Muscle layer of duodenum (tissue), 2 donors: ENCODE results near the gene PCDHB15.
"Not testable (repeated sequence)": the region's sequence is repeated elsewhere in the genome, so short reads cannot be mapped to it uniquely, and the experiment has no call there.

ENCODE experiments used
- H3K27ac ChIP-seq: one replicate; pipeline ENCODE4 v1.7.0; 2013; ENCODE audit warnings: mild to moderate bottlenecking, low read length
- H3K27me3 ChIP-seq: one replicate; pipeline ENCODE4 v1.7.0; 2013; ENCODE audit warnings: low read depth, mild to moderate bottlenecking, control low read depth, low read length
- H3K36me3 ChIP-seq, 2 donors: one replicate each; pipeline ENCODE4 v1.7.0; 2013; ENCODE audit warnings: low read length in 2 of 2, control low read depth in 1 of 2, mild to moderate bottlenecking in 1 of 2; ENCODE audit not compliant: insufficient read depth in 2 of 2, control insufficient read depth in 1 of 2
- H3K4me1 ChIP-seq, 2 donors: one replicate each; pipeline ENCODE4 v1.7.0; 2013; ENCODE audit warnings: low read length in 2 of 2, mild to moderate bottlenecking in 2 of 2, control low read depth in 1 of 2, moderate library complexity in 1 of 2; ENCODE audit not compliant: insufficient read depth in 2 of 2, control insufficient read depth in 1 of 2
- H3K4me3 ChIP-seq, 2 donors: one replicate each; pipeline ENCODE4 v1.7.0; 2013; ENCODE audit warnings: low read length in 2 of 2, low read depth in 1 of 2, mild to moderate bottlenecking in 1 of 2
- H3K9me3 ChIP-seq, 2 donors: one replicate each; pipeline ENCODE4 v1.7.0; 2013; ENCODE audit warnings: low read length in 2 of 2, control low read depth in 1 of 2, mild to moderate bottlenecking in 1 of 2; ENCODE audit not compliant: control insufficient read depth in 1 of 2
- donor health status: healthy.

PCDHB15 gene

DNA sequence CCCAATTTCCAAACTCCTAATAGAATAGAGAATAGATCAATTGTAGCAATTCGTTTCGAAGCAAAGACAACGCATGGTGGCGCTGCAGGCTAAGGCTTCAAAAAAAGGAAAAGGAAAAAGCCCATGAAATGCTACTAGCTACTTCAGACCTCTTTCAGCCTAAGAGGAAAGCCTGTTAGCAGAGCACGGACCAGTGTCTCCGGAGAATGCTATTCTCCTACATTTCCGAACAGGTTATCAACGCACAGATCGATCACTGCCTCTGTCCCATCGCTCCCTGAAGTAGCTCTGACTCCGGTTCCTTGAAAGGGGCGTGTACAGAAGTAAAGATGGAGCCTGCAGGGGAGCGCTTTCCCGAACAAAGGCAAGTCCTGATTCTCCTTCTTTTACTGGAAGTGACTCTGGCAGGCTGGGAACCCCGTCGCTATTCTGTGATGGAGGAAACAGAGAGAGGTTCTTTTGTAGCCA is at the start of gene PCDHB15:
Gene PCDHB15 (plus strand): TSS at position 146 of the 468 bp plus-strand sequence. CDS start 184 bp downstream, at position 330.
- peaks cover 0 to 27% of the 10 kb centered on the region in 2 donors for H3K36me3 ChIP-seq
- H3K4me3 ChIP-seq: peak within 1 kb of the TSS; percentile 31 to 69
- no peaks in the 10 kb centered on the region for H3K27me3 ChIP-seq
- H3K4me1 ChIP-seq: no peaks in the 10 kb centered on the region
- H3K27ac ChIP-seq: no peak within 1 kb of the TSS
- peaks cover 59 to 93% of the 10 kb centered on the region in 2 donors for H3K9me3 ChIP-seq

DNA sequence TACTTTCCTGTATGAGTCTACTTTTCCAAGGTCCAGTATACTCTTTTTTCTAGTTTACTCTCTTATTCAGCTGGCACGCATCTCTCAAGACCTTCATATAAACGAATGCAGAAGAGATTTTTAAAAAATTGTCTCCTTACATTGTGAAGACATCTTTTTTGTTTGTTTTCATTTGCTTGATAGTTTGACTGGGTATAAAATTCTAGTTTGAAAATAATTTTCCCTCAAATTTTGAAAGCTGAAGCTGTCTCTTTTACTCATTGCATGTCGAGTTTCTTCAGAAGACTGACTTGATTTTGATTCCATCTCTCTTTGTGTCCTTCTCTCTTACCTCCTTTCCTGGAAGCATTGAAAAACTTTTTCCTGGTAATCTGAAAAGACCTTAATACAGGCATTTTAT is 48.8 kb upstream of the PCDHB15 start:
- no peaks in the 10 kb centered on the region for H3K4me1 ChIP-seq
- no peaks in the 10 kb centered on the region for H3K36me3 ChIP-seq
- H3K4me3 ChIP-seq: peak overlapping the region in 1 of 2 donors; percentile 29
- H3K9me3 ChIP-seq: peaks cover 37 to 67% of the 10 kb centered on the region in 2 donors
- no peaks in the 10 kb centered on the region for H3K27me3 ChIP-seq
- H3K27ac ChIP-seq: no peak overlapping the region

DNA sequence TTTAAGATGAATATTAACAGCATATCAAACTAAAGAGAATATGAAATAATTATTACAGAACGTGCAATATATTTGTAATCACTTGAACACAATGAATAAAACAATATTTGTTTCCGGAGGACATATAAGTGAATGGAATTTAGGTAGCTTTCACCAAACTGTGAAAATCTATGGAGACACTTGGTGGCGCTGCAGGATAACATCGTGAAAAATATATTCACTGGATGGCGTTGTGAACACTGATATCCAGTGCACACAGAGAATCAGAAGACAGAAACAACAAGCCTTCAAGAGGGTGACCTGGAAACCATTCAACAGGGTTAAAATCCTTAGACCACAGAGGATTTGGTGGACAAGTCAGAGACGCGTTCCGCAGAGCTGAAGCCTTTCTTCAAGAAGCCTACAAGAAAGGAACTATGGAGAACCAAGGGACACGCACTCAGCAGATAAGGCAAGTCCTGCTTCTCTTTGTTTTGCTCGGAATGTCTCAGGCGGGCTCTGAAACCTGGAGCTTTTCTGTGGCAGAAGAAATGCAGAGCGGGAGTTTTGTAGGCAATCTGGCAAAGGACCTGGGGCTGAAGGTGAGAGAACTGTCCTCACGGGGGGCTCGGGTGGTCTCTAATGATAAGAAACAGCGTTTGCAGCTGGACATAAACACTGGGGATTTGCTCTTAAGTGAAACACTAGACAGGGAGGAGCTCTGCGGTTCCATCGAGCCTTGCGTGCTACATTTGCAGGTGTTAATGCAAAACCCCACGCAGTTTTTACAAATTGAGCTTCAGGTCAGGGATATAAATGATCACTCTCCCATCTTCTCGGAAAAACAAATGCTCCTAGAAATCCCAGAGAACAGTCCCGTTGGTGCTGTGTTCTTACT is 45.6 kb upstream of the PCDHB15 start, which contains the start of gene PCDHB11:
Gene PCDHB11 (plus strand): TSS at position 269 of the 877 bp plus-strand sequence. CDS start 148 bp downstream, at position 417.
- Histone ChIP-seq H3K4me3 (peak within 1 kb of the TSS; percentile 18 to 54), H3K36me3 (no peaks in the 10 kb centered on the region), H3K9me3 (peaks cover 28 to 57% of the 10 kb centered on the region in 2 donors), H3K4me1 (no peaks in the 10 kb centered on the region), H3K27ac (no peak within 1 kb of the TSS), H3K27me3 (no peaks in the 10 kb centered on the region)

DNA sequence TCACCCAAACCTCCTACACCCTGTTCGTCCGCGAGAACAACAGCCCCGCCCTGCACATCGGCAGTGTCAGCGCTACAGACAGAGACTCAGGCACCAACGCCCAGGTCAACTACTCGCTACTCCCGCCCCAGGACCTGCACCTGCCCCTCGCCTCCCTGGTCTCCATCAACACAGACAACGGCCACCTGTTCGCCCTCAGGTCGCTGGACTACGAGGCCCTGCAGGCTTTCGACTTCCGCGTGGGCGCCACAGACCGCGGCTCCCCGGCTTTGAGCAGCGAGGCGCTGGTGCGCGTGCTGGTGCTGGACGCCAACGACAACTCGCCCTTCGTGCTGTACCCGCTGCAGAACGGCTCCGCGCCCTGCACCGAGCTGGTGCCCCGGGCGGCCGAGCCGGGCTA is 44.1 kb upstream of the PCDHB15 start:
- Histone ChIP-seq H3K9me3 (peaks cover 25 to 60% of the 10 kb centered on the region in 2 donors), H3K4me3 (peak overlapping the region in 1 of 2 donors; percentile 54)
- not testable (repeated sequence) for H3K27me3 ChIP-seq, H3K4me1 ChIP-seq, H3K36me3 ChIP-seq, H3K27ac ChIP-seq

DNA sequence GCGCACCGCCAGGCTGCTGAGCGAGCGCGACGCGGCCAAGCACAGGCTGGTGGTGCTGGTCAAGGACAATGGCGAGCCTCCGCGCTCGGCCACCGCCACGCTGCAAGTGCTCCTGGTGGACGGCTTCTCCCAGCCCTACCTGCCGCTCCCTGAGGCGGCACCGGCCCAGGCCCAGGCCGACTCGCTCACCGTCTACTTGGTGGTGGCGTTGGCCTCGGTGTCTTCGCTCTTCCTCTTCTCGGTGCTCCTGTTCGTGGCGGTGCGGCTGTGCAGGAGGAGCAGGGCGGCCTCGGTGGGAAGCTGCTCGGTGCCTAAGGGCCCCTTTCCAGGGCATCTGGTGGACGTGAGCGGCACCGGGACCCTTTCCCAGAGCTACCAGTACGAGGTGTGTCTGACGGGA is 43.5 kb upstream of the PCDHB15 start:
- H3K9me3 ChIP-seq: peaks cover 25 to 55% of the 10 kb centered on the region in 2 donors

DNA sequence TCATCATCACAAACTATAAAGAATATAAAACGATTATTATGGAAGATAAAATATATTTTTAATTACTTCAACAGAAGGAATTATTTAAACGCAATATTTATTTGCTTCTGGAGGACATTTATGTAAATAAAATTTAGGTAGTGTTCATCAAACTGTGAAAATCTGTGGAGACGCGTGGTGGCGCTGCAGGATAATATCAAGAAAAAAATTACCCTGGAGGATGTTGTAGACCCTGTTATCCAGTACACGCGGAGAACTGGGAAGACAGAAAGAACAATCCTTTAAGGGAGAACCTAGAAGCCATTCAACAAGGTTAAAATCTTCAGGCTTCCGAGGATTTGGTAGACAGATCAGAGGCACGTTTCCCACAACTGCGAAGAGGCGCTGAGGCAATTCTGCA is 36.7 kb upstream of the PCDHB15 start, which contains the start of gene PCDHB12:
Gene PCDHB12 (plus strand): TSS at position 242 of the 400 bp plus-strand sequence. CDS start 189 bp downstream, outside the sequence.
- Histone ChIP-seq H3K4me3 (peak within 1 kb of the TSS; percentile 35 to 51), H3K4me1 (no peaks in the 10 kb centered on the region), H3K9me3 (peaks cover 11 to 50% of the 10 kb centered on the region in 2 donors), H3K27me3 (no peaks in the 10 kb centered on the region), H3K36me3 (peaks cover 0 to 6% of the 10 kb centered on the region in 2 donors), H3K27ac (no peak within 1 kb of the TSS)

More for the DNA sequence above, 43.5 kb upstream of the PCDHB15 start:
- not testable (repeated sequence) for H3K27ac ChIP-seq, H3K36me3 ChIP-seq, H3K27me3 ChIP-seq, H3K4me1 ChIP-seq
- peak overlapping the region in 1 of 2 donors; percentile 9 for H3K4me3 ChIP-seq

DNA sequence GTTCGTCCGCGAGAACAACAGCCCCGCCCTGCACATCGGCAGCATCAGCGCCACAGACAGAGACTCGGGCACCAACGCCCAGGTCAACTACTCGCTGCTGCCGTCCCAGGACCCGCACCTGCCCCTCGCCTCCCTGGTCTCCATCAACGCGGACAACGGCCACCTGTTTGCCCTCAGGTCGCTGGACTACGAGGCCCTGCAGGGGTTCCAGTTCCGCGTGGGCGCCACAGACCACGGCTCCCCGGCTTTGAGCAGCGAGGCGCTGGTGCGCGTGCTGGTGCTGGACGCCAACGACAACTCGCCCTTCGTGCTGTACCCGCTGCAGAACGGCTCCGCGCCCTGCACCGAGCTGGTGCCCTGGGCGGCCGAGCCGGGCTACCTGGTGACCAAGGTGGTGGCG is 34.9 kb upstream of the PCDHB15 start:
- not testable (repeated sequence) for H3K4me1 ChIP-seq, H3K27ac ChIP-seq, H3K36me3 ChIP-seq, H3K27me3 ChIP-seq
- peak overlapping the region in 1 of 2 donors; percentile 51 for H3K4me3 ChIP-seq
- peaks cover 19 to 60% of the 10 kb centered on the region in 2 donors for H3K9me3 ChIP-seq

DNA sequence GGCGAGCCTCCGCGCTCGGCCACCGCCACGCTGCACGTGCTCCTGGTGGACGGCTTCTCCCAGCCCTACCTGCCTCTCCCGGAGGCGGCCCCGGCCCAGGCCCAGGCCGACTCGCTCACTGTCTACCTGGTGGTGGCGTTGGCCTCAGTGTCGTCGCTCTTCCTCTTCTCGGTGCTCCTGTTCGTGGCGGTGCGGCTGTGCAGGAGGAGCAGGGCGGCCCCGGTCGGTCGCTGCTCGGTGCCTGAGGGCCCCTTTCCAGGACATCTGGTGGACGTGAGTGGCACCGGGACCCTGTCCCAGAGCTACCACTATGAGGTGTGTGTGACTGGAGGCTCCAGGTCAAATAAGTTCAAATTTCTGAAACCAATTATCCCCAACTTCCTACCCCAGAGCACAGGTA is 34.3 kb upstream of the PCDHB15 start:
- H3K36me3 ChIP-seq, H3K27me3 ChIP-seq, H3K4me1 ChIP-seq, H3K27ac ChIP-seq: not testable (repeated sequence)
- peaks cover 19 to 58% of the 10 kb centered on the region in 2 donors for H3K9me3 ChIP-seq
- peak overlapping the region in 1 of 2 donors; percentile 51 for H3K4me3 ChIP-seq

DNA sequence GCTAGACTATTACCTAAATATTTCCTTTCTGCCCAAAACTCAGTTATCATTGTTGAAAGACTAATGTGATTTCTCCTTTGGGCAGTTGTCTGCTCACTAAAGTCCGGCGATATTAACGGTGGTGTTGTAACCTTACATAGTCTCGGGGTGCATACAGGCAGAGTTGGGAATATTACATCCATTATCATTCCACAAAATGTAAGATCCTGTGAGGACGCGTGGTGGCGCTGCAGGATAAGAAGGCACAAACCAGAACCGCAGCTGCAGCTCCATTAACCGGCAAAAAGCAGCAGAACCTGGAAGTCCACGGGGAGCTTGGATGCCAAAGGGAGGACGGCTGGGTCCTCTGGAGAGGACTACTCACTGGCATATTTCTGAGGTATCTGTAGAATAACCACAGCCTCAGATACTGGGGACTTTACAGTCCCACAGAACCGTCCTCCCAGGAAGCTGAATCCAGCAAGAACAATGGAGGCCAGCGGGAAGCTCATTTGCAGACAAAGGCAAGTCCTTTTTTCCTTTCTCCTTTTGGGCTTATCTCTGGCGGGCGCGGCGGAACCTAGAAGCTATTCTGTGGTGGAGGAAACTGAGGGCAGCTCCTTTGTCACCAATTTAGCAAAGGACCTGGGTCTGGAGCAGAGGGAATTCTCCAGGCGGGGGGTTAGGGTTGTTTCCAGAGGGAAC is 31.4 kb upstream of the PCDHB15 start, which contains the start of gene PCDHB13:
Gene PCDHB13 (plus strand): TSS at position 264 of the 684 bp plus-strand sequence. CDS start 205 bp downstream, at position 469.
- H3K9me3 ChIP-seq: peaks cover 26 to 67% of the 10 kb centered on the region in 2 donors
- not testable (repeated sequence) for H3K4me1 ChIP-seq, H3K27ac ChIP-seq, H3K36me3 ChIP-seq, H3K27me3 ChIP-seq
- peak within 1 kb of the TSS; percentile 37 to 41 for H3K4me3 ChIP-seq

DNA sequence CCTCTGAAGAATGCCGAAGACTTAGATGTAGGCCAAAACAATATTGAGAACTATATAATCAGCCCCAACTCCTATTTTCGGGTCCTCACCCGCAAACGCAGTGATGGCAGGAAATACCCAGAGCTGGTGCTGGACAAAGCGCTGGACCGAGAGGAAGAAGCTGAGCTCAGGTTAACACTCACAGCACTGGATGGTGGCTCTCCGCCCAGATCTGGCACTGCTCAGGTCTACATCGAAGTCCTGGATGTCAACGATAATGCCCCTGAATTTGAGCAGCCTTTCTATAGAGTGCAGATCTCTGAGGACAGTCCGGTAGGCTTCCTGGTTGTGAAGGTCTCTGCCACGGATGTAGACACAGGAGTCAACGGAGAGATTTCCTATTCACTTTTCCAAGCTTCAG is 30.6 kb upstream of the PCDHB15 start:
- H3K4me3 ChIP-seq: peak overlapping the region in 1 of 2 donors; percentile 41
- peaks cover 0 to 16% of the 10 kb centered on the region in 2 donors for H3K36me3 ChIP-seq
- H3K4me1 ChIP-seq, H3K27me3 ChIP-seq, H3K27ac ChIP-seq: not testable (repeated sequence)
- H3K9me3 ChIP-seq: peaks cover 28 to 67% of the 10 kb centered on the region in 2 donors

DNA sequence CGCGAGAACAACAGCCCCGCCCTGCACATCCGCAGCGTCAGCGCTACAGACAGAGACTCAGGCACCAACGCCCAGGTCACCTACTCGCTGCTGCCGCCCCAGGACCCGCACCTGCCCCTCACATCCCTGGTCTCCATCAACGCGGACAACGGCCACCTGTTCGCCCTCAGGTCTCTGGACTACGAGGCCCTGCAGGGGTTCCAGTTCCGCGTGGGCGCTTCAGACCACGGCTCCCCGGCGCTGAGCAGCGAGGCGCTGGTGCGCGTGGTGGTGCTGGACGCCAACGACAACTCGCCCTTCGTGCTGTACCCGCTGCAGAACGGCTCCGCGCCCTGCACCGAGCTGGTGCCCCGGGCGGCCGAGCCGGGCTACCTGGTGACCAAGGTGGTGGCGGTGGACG is 29.7 kb upstream of the PCDHB15 start:
- H3K4me3 ChIP-seq: peak overlapping the region in 1 of 2 donors; percentile 40
- H3K27me3 ChIP-seq, H3K4me1 ChIP-seq, H3K27ac ChIP-seq: not testable (repeated sequence)
- H3K9me3 ChIP-seq: peaks cover 30 to 67% of the 10 kb centered on the region in 2 donors
- peaks cover 0 to 24% of the 10 kb centered on the region in 2 donors for H3K36me3 ChIP-seq
